Measurements from ENCODE around the gene DDX28. TPM values are rescaled to one million over a fixed set of nuclear protein-coding genes. Genes with fewer than 3 reads are reported as not detected.

The DDX28 gene
- total and polyA plus RNA-seq, 2 experiments from 2014 or later = 12.2 to 23.8 TPM

GRCh38 chr16:68065716-68066305, 42.8 kb upstream of the DDX28 start:
- TF ChIP-seq ZNF114 (CRISPR knock-in tag; IDR thresholded peaks at IDR 0.05) (no peak), EZH2phosphoT487 (IDR thresholded peaks at IDR 0.05; ENCODE audit: unreplicated experiment) (no peak), NANOG (IDR thresholded peaks at IDR 0.05; ENCODE audit: borderline replicate concordance) (no peak), JUNB (IDR thresholded peaks at IDR 0.05; ENCODE audit: unreplicated experiment) (no peak), ZNF331 (CRISPR knock-in tag; IDR thresholded peaks at IDR 0.05; ENCODE audit: low read depth) (no peak), CREB1 (CRISPR knock-in tag; IDR thresholded peaks at IDR 0.05; ENCODE audit: low read depth) (no peak)
- TF ChIP-seq, protein P1, sequence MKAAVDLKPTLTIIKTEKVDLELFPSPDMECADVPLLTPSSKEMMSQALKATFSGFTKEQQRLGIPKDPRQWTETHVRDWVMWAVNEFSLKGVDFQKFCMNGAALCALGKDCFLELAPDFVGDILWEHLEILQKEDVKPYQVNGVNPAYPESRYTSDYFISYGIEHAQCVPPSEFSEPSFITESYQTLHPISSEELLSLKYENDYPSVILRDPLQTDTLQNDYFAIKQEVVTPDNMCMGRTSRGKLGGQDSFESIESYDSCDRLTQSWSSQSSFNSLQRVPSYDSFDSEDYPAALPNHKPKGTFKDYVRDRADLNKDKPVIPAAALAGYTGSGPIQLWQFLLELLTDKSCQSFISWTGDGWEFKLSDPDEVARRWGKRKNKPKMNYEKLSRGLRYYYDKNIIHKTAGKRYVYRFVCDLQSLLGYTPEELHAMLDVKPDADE (IDR thresholded peaks at IDR 0.05) = no peak
- H4K20me1 ChIP-seq (replicated peaks; ENCODE audit: insufficient read depth) = peaks cover 6% of the 10 kb centered on the region; the same call in 1 of the 2 replicates
- no peak for ATAC-seq
- H3F3A ChIP-seq (replicated peaks; ENCODE audit: low read depth) = peaks cover 3% of the 10 kb centered on the region; the same call in 1 of the 2 replicates
- no peaks in the 10 kb centered on the region for H3K36me3 ChIP-seq (ENCODE audit: insufficient read depth)
- no peak overlapping the region for H3K27ac ChIP-seq (ENCODE audit: low read depth)
- no peak for DNase-seq (ENCODE audit: low spot score)
- no peak overlapping the region for H3K4me3 Mint-ChIP-seq
- no peak overlapping the region for H2AFZ ChIP-seq
- H3K4me2 ChIP-seq = no peak overlapping the region
- no peak overlapping the region for H3K27ac Mint-ChIP-seq
- H3K9me2 ChIP-seq (ENCODE audit: insufficient read depth) = no peaks in the 10 kb centered on the region
- no peaks in the 10 kb centered on the region for H3K27me3 ChIP-seq (ENCODE audit: insufficient read depth)
- H3K79me2 ChIP-seq (replicated peaks; ENCODE audit: insufficient read depth) = no peaks in the 10 kb centered on the region
- peaks cover 3% of the 10 kb centered on the region; the same call in 2 of the 3 replicates for H3K4me1 Mint-ChIP-seq
- peaks cover 23% of the 10 kb centered on the region for H3K36me3 Mint-ChIP-seq (ENCODE audit: low read depth)
- no peak overlapping the region for H3K4me3 ChIP-seq
- peaks cover 9% of the 10 kb centered on the region for H3K27me3 Mint-ChIP-seq (ENCODE audit: insufficient read depth, low read depth, poor library complexity)
- no peaks in the 10 kb centered on the region; the same call in 2 of the 3 replicates for H3K9me3 Mint-ChIP-seq
- H3K4me1 ChIP-seq (ENCODE audit: insufficient read depth) = no peaks in the 10 kb centered on the region

DNA sequence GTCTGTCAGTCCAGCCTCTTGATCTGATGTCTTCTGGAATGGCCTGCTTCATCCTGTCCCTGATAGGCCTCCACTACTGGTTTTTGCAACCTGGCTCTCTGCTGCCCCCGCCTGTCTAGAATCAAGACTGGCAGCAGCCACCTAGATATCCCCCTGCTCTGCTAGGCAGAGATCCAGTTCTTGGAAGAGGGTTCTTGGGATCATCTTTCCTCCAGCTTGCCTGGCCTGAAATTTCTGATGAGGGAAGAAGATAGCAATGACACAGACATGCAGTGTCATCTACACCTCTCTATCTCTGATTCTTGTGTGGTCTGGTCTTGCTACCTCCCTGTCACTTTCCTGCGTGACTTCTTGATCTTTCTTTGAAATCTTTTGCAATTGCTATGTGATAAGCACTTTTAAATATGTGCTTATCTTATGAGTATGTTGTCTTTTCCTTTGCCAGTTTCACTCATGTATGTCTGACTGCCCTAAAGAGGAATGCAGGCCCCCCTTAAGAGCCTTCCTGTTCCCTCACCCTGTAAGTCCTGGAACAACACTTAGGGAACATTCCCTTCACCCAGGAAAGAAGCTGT, 41.8 kb upstream of the DDX28 start:
- peak; percentile 82 for DNase-seq (ENCODE audit: low spot score)
- Histone ChIP-seq H3K36me3 (ENCODE audit: insufficient read depth) (no peaks in the 10 kb centered on the region), H3K4me2 (no peak overlapping the region), H4K20me1 (replicated peaks; ENCODE audit: insufficient read depth) (peaks cover 6% of the 10 kb centered on the region; the same call in 1 of the 2 replicates), H3K9me2 (ENCODE audit: insufficient read depth) (no peaks in the 10 kb centered on the region), H3F3A (replicated peaks; ENCODE audit: low read depth) (peaks cover 3% of the 10 kb centered on the region; the same call in 1 of the 2 replicates), H3K4me3 (no peak overlapping the region), H3K79me2 (replicated peaks; ENCODE audit: insufficient read depth) (no peaks in the 10 kb centered on the region), H3K27me3 (ENCODE audit: insufficient read depth) (no peaks in the 10 kb centered on the region), H3K4me1 (ENCODE audit: insufficient read depth) (no peaks in the 10 kb centered on the region), H3K27ac (ENCODE audit: low read depth) (no peak overlapping the region), H2AFZ (no peak overlapping the region)
- Mint-ChIP-seq H3K36me3 (ENCODE audit: low read depth) (peaks cover 15% of the 10 kb centered on the region), H3K9me3 (no peaks in the 10 kb centered on the region; the same call in 2 of the 3 replicates), H3K27ac (no peak overlapping the region), H3K27me3 (ENCODE audit: insufficient read depth, low read depth, poor library complexity) (peaks cover 10% of the 10 kb centered on the region), H3K4me3 (no peak overlapping the region; the same call in 2 of the 3 replicates), H3K4me1 (peaks cover 3% of the 10 kb centered on the region; the same call in 2 of the 3 replicates)
- TF ChIP-seq, protein P2, sequence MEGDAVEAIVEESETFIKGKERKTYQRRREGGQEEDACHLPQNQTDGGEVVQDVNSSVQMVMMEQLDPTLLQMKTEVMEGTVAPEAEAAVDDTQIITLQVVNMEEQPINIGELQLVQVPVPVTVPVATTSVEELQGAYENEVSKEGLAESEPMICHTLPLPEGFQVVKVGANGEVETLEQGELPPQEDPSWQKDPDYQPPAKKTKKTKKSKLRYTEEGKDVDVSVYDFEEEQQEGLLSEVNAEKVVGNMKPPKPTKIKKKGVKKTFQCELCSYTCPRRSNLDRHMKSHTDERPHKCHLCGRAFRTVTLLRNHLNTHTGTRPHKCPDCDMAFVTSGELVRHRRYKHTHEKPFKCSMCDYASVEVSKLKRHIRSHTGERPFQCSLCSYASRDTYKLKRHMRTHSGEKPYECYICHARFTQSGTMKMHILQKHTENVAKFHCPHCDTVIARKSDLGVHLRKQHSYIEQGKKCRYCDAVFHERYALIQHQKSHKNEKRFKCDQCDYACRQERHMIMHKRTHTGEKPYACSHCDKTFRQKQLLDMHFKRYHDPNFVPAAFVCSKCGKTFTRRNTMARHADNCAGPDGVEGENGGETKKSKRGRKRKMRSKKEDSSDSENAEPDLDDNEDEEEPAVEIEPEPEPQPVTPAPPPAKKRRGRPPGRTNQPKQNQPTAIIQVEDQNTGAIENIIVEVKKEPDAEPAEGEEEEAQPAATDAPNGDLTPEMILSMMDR (conservative IDR thresholded peaks at IDR 0.05; ENCODE audit: low read depth in 2 of 2) = peak; percentile 83
- TF ChIP-seq, protein P3, sequence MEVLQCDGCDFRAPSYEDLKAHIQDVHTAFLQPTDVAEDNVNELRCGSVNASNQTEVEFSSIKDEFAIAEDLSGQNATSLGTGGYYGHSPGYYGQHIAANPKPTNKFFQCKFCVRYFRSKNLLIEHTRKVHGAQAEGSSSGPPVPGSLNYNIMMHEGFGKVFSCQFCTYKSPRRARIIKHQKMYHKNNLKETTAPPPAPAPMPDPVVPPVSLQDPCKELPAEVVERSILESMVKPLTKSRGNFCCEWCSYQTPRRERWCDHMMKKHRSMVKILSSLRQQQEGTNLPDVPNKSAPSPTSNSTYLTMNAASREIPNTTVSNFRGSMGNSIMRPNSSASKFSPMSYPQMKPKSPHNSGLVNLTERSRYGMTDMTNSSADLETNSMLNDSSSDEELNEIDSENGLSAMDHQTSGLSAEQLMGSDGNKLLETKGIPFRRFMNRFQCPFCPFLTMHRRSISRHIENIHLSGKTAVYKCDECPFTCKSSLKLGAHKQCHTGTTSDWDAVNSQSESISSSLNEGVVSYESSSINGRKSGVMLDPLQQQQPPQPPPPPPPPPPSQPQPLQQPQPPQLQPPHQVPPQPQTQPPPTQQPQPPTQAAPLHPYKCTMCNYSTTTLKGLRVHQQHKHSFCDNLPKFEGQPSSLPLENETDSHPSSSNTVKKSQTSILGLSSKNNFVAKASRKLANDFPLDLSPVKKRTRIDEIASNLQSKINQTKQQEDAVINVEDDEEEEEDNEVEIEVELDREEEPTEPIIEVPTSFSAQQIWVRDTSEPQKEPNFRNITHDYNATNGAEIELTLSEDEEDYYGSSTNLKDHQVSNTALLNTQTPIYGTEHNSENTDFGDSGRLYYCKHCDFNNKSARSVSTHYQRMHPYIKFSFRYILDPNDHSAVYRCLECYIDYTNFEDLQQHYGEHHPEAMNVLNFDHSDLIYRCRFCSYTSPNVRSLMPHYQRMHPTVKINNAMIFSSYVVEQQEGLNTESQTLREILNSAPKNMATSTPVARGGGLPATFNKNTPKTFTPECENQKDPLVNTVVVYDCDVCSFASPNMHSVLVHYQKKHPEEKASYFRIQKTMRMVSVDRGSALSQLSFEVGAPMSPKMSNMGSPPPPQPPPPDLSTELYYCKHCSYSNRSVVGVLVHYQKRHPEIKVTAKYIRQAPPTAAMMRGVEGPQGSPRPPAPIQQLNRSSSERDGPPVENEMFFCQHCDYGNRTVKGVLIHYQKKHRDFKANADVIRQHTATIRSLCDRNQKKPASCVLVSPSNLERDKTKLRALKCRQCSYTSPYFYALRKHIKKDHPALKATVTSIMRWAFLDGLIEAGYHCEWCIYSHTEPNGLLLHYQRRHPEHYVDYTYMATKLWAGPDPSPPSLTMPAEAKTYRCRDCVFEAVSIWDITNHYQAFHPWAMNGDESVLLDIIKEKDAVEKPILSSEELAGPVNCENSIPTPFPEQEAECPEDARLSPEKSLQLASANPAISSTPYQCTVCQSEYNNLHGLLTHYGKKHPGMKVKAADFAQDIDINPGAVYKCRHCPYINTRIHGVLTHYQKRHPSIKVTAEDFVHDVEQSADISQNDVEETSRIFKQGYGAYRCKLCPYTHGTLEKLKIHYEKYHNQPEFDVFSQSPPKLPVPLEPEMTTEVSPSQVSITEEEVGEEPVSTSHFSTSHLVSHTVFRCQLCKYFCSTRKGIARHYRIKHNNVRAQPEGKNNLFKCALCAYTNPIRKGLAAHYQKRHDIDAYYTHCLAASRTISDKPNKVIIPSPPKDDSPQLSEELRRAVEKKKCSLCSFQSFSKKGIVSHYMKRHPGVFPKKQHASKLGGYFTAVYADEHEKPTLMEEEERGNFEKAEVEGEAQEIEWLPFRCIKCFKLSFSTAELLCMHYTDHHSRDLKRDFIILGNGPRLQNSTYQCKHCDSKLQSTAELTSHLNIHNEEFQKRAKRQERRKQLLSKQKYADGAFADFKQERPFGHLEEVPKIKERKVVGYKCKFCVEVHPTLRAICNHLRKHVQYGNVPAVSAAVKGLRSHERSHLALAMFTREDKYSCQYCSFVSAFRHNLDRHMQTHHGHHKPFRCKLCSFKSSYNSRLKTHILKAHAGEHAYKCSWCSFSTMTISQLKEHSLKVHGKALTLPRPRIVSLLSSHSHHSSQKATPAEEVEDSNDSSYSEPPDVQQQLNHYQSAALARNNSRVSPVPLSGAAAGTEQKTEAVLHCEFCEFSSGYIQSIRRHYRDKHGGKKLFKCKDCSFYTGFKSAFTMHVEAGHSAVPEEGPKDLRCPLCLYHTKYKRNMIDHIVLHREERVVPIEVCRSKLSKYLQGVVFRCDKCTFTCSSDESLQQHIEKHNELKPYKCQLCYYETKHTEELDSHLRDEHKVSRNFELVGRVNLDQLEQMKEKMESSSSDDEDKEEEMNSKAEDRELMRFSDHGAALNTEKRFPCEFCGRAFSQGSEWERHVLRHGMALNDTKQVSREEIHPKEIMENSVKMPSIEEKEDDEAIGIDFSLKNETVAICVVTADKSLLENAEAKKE (CRISPR knock-in tag; IDR thresholded peaks at IDR 0.05) = no peak
- ATAC-seq = peak; percentile 99

Measured in GM23338 (cell line).